ENCODE data around the gene CARMIL1. TPM values are rescaled to one million over a fixed set of nuclear protein-coding genes. Genes with fewer than 3 reads are reported as not detected.

Gene CARMIL1
- total RNA-seq, 1 experiment from 2014 or later = 23.6 TPM

DNA sequence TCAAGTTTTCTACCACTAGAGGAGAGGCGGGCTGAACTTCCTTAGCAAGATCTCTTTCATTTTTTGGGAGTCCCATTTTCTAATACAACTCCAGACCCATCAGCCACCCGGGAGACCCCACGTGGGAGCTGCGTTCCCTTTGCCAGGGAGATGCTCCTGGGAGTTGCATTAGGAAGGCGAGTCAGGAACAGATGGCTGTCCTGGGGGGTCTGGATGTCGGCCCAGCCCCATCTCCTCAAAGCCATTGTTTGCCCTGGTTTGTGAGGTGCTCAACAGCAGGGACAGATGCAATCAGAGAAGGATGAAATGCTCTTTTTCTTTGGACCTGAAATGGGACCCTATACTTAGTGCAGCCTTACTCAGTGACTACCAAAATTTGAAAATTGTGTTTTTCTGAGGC lies 39.4 kb downstream of the CARMIL1 start:
- H3K9ac ChIP-seq (ENCODE audit: extremely low read depth, insufficient read length, low read length) = no peak overlapping the region
- H4K20me1 ChIP-seq (ENCODE audit: control insufficient read depth, insufficient read depth, insufficient read length) = no peaks in the 10 kb centered on the region
- H2AK5ac ChIP-seq (ENCODE audit: insufficient read length, low read length) = no peak overlapping the region
- H2BK15ac ChIP-seq (ENCODE audit: low read depth, low read length) = no peak overlapping the region
- no peak overlapping the region for H3K23ac ChIP-seq (ENCODE audit: insufficient read length, low read depth, low read length)
- no peaks in the 10 kb centered on the region for H3K9me3 ChIP-seq (ENCODE audit: control insufficient read depth, low read depth, low read length)
- Mint-ChIP-seq H3K9me3 (no peaks in the 10 kb centered on the region), H3K27me3 (ENCODE audit: low read depth) (no peaks in the 10 kb centered on the region), H3K4me1 (peaks cover 47 to 58% of the 10 kb centered on the region in 2 experiments), H3K27ac (peak overlapping the region in 1 of 3 experiments; percentile 27; a peak in 2 of 7 replicates), H3K36me3 (ENCODE audit: insufficient read depth in 1 of 3, low read depth in 3 of 3) (no peaks in the 10 kb centered on the region), H3K4me3 (no peak overlapping the region)
- no peaks in the 10 kb centered on the region for H3K27me3 ChIP-seq (ENCODE audit: insufficient read depth, low read length)
- H3K4me2 ChIP-seq (ENCODE audit: insufficient read depth, insufficient read length, low read length) = no peak overlapping the region
- no peak overlapping the region for H3K4ac ChIP-seq (ENCODE audit: low read depth, low read length)
- no peak overlapping the region for H3K56ac ChIP-seq (ENCODE audit: insufficient read length, low read depth, low read length)
- H3K79me2 ChIP-seq (ENCODE audit: insufficient read depth, low read length) = peaks cover 12% of the 10 kb centered on the region; the same call in 1 of the 2 replicates
- TF ChIP-seq CTCF (conservative IDR thresholded peaks at IDR 0.05) = no peak
- peaks cover 10% of the 10 kb centered on the region; the same call in 1 of the 2 replicates for H3K4me1 ChIP-seq (ENCODE audit: insufficient read depth, low read length)
- no peak overlapping the region for H3K14ac ChIP-seq (ENCODE audit: insufficient read depth, low read length)
- no peak for DNase-seq
- H4K5ac ChIP-seq (ENCODE audit: insufficient read length, low read depth, low read length) = no peak overlapping the region
- H3K18ac ChIP-seq (ENCODE audit: insufficient read length, low read depth, low read length) = no peak overlapping the region
- H3K27ac ChIP-seq (ENCODE audit: insufficient read length, low read depth, low read length) = no peak overlapping the region
- no peak overlapping the region for H3T11ph ChIP-seq (ENCODE audit: low read length)
- no CpG with 5 or more reads among the region's 6 CpGs for WGBS (ENCODE audit: extremely low coverage, insufficient read length, low lambda C conversion rate)
- no peak overlapping the region for H2BK12ac ChIP-seq (ENCODE audit: insufficient read length, low read depth, low read length)
- H2BK120ac ChIP-seq (ENCODE audit: low read depth, low read length, poor library complexity, severe bottlenecking) = no peak overlapping the region
- H3K23me2 ChIP-seq (ENCODE audit: insufficient read length, low read depth, low read length, poor library complexity, severe bottlenecking) = no peaks in the 10 kb centered on the region
- H4K8ac ChIP-seq (replicated peaks; ENCODE audit: insufficient read length, low read depth, low read length) = no peak overlapping the region
- no peak overlapping the region for H4K91ac ChIP-seq (ENCODE audit: insufficient read length, low read depth, low read length)
- no peak overlapping the region for H2BK5ac ChIP-seq (ENCODE audit: insufficient read length, low read length)
- H2BK20ac ChIP-seq (ENCODE audit: low read depth, low read length, poor library complexity, severe bottlenecking) = no peak overlapping the region
- H3K79me1 ChIP-seq (ENCODE audit: insufficient read depth, low read depth, low read length, poor library complexity, severe bottlenecking) = peaks cover 4% of the 10 kb centered on the region
- no peak overlapping the region for H2AFZ ChIP-seq (ENCODE audit: low read length)

Measured in H9 (cell line).